Measurements from ENCODE around the gene MT1H. TPM values are rescaled to one million over a fixed set of nuclear protein-coding genes. Genes with fewer than 3 reads are reported as not detected.

MT1H gene
- total RNA-seq, 1 donor from 2014 or later: not detected

- Mint-ChIP-seq H3K4me1 (peaks cover 18% of the 10 kb centered on the region), H3K9me3 (no peaks in the 10 kb centered on the region), H3K27me3 (ENCODE audit: low read depth) (peaks cover 78% of the 10 kb centered on the region), H3K27ac (no peak overlapping the region), H3K36me3 (no peaks in the 10 kb centered on the region), H3K4me3 (peak overlapping the region; percentile 57)
- DNase-seq (ENCODE audit: low spot score in 2 of 2, unreplicated experiment in 2 of 2): no peak
- no peak for TF ChIP-seq CTCF (IDR thresholded peaks at IDR 0.05; ENCODE audit: unreplicated experiment)
These were observed 43.5 kb upstream of the MT1H start for GRCh38 chr16:56625943-56626654.

- DNase-seq (ENCODE audit: low spot score in 2 of 2, unreplicated experiment in 2 of 2): no peak
- H3K36me3 Mint-ChIP-seq: no peaks in the 10 kb centered on the region
- no peak overlapping the region for H3K4me3 Mint-ChIP-seq
- peaks cover 81% of the 10 kb centered on the region for H3K27me3 Mint-ChIP-seq (ENCODE audit: low read depth)
- H3K27ac Mint-ChIP-seq: no peak overlapping the region
- H3K9me3 Mint-ChIP-seq: no peaks in the 10 kb centered on the region
- peaks cover 15% of the 10 kb centered on the region for H3K4me1 Mint-ChIP-seq
- TF ChIP-seq CTCF (IDR thresholded peaks at IDR 0.05; ENCODE audit: unreplicated experiment): no peak
These were observed 42.9 kb upstream of the MT1H start for GRCh38 chr16:56626685-56627084.

GRCh38 chr16:56628486-56629350 is 40.9 kb upstream of the MT1H start:
- Mint-ChIP-seq H3K36me3 (no peaks in the 10 kb centered on the region), H3K9me3 (no peaks in the 10 kb centered on the region), H3K4me1 (peaks cover 19% of the 10 kb centered on the region), H3K27me3 (ENCODE audit: low read depth) (peaks cover 87% of the 10 kb centered on the region), H3K27ac (no peak overlapping the region), H3K4me3 (no peak overlapping the region)
- no peak for TF ChIP-seq CTCF (IDR thresholded peaks at IDR 0.05; ENCODE audit: unreplicated experiment)
- no peak for DNase-seq (ENCODE audit: low spot score in 2 of 2, unreplicated experiment in 2 of 2)

- no peak for TF ChIP-seq CTCF (IDR thresholded peaks at IDR 0.05; ENCODE audit: unreplicated experiment)
These were observed 40.1 kb upstream of the MT1H start for GRCh38 chr16:56629531-56629930.

GRCh38 chr16:56630134-56630533 is 39.5 kb upstream of the MT1H start:
- no peak for TF ChIP-seq CTCF (IDR thresholded peaks at IDR 0.05; ENCODE audit: unreplicated experiment)
- Mint-ChIP-seq H3K4me1 (peaks cover 20% of the 10 kb centered on the region), H3K27ac (no peak overlapping the region), H3K27me3 (ENCODE audit: low read depth) (peaks cover 90% of the 10 kb centered on the region), H3K9me3 (no peaks in the 10 kb centered on the region), H3K4me3 (no peak overlapping the region), H3K36me3 (no peaks in the 10 kb centered on the region)
- no peak for DNase-seq (ENCODE audit: low spot score in 2 of 2, unreplicated experiment in 2 of 2)

More at GRCh38 chr16:56629531-56629930, 40.1 kb upstream of the MT1H start:
- Mint-ChIP-seq H3K9me3 (no peaks in the 10 kb centered on the region), H3K27ac (no peak overlapping the region), H3K27me3 (ENCODE audit: low read depth) (peaks cover 90% of the 10 kb centered on the region), H3K36me3 (no peaks in the 10 kb centered on the region), H3K4me3 (no peak overlapping the region), H3K4me1 (peaks cover 19% of the 10 kb centered on the region)
- no peak for DNase-seq (ENCODE audit: low spot score in 2 of 2, unreplicated experiment in 2 of 2)
